ENCODE results near the gene CCDC78.
A peak's percentile ranks its signal among the peaks of the same experiment; 100 is the strongest.

Gene CCDC78

GRCh38 chr16:726438-727290 is at the start of gene CCDC78, which contains the start of gene HAGHL:
Gene CCDC78, minus strand, starts transcription at chr16:726443. Its CDS starts 76 bp downstream, at chr16:726367.
Gene HAGHL, plus strand, starts transcription at chr16:727106. Its CDS starts 404 bp downstream, at chr16:727510.
- peak; percentile 55 for DNase-seq

- no peak for DNase-seq
These were observed 49.1 kb upstream of the CCDC78 start for GRCh38 chr16:775236-775796.

DNA sequence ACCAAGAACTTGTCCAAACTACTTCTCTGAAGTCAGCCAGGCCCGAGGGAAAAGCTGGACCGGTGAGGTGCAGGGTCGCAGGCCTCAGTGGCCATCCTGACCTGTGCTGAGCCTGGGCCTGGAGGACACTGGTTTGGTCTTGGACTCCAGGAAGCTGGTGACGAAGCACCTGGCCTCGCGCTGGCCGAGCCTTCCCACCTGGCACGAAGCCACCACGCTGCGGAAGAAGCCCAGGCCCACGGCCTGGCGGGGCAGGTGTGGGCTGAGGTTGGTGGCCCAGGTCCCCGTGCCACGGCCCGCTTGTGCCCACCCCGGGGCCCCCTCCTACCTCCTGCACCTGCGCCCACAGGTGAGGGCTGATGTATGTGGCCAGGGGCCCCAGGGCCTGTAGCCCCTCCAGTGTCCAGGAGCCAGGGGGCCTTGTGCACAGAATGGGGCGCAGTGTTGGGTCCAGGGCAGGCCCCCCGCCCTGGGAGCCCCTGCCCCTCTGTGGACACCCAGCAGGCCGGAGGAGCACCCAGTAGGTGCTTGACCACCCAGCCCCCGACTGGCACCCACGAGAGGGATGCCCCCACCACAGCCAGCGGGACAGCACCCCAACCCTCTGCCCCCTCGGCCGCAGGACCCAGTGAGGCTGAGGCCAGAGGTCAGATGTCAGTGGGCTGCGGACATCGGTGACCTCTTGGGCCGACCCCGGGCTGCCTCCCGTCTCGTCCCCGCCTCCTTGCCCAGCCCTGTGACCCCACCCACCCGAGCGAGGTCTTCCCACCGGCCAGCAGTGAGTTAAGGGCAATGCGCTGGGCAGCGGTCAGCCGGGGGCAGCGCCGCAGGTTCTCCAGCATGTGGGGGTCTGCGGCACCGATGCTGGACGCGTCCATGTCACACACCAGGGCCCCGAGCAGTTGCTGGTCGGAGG is 48.1 kb upstream of the CCDC78 start:
- no peak for DNase-seq

GRCh38 chr16:772959-773358 is 46.7 kb upstream of the CCDC78 start:
- no peak for DNase-seq

- no peak for DNase-seq
These were observed 44.2 kb upstream of the CCDC78 start for GRCh38 chr16:770411-770810.

DNA sequence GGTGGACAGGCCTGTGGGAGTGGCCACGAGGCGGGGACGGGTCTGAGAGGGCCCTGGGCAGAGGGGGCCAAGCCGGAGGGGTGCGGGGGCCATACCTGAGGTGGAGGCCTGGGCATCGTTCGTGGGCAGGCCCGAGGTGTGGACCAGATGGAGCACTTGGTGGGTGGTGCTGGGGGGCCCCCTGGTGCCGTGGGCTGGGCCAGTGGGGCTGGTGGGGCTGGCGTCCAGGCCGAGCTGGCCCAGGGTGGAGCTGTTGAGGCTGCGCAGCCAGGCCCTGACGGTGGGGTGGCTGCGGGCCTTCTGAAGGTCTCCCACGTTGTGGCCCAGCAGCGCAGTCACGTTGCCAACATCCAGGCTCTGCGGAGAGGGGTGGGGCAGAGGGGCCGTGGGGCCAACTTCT is 43.7 kb upstream of the CCDC78 start:
- DNase-seq, result no peak

DNA sequence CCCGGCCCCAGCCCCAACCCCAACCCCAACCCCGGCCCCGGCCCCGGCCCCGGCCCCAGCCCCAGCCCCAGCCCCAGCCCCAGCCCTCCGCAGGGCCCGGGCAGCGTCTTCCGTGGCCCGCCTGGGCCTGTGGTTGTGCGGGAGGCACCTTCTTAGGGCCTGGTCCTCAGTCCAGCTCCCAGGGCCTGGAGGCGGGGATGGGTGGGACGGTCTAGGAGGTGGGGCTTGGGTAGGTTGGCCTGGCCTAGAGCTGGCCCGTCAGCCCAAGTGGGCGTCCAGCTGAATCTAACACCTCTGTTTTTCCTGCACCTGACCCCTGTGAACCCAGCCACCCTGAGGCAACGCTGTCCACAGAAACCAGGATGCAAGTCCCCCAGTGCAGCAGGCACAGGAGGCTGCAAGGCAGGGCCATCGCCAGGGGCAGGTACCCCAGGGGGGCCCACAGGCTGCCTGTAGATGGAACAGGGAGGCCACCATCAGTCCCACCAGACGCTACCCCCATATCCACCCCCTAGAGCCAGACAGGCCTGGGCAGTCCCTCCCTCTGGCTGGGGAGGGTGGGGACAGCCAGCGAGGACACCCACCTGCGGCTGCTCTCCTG is 43.0 kb upstream of the CCDC78 start:
- no peak for DNase-seq

DNA sequence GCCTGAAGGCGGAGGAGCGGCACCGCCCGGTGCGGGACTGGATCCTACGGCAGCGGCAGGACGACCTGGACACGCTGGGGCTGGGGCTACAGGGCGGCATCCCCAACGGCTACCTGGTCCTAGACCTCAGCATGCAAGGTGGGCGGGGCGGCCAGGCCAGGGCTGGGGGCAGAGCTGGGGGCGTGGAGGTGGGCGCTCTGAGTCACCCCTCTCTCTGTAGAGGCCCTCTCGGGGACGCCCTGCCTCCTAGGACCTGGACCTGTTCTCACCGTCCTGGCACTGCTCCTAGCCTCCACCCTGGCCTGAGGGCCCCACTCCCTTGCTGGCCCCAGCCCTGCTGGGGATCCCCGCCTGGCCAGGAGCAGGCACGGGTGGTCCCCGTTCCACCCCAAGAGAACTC is 42.2 kb upstream of the CCDC78 start:
- DNase-seq, result no peak

DNA sequence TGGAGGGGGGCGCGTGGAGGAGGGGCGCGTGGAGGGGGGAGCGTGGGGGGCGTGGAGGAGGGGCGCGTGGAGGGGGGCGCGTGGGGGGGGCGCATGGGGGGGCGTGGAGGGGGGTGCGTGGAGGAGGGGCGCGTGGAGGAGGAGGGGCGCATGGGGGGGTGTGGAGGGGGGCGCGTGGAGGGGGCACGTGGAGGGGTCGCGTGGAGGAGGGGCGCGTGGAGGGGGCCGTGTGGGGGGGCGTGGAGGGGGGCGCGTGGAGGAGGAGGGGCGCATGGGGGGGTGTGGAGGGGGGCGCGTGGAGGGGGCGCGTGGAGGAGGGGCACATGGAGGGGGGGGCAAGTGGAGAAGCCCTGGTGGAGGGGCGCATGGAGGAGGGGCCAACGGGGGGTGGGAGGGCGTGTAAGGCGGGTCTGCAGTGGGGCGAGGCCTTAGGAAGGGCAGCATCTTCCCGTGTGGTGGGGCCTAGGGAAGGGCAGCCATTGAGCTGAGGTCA is 41.5 kb upstream of the CCDC78 start:
- DNase-seq, result no peak

DNA sequence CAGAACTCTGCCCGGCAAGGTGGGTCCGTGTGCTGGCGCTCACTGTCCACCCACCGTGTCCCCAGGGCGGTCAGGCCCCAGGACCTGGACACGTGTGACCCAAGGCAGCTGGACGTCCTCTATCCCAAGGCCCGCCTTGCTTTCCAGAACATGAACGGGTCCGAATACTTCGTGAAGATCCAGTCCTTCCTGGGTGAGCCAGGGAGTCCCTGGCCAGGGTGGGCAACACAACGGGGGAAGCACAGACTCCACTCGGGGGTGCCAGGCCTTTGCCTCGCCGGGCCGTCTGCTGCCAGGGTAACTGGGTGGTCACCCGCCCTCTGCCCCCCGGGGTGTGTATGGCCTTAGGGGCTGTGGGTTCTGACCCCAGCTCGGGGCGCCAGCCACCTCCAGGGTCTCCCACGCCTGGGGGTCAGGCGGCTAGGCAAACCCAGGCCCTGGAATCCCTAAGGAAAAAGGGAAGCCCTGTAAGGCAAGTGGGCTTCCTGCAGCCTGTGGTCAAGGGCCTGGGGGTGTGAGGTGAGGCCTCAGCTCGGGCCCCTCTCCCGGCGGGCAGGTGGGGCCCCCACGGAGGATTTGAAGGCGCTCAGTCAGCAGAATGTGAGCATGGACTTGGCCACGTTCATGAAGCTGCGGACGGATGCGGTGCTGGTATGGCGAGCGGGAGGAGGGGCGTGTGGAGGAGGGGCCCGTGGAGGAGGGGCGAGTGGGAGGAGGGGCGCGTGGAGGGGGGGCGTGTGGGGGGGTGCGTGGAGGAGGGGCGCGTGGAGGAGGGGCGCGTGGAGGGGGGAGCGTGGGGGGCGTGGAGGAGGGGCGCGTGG is 40.8 kb upstream of the CCDC78 start:
- DNase-seq, result no peak

- DNase-seq, result no peak
These were observed 40.0 kb upstream of the CCDC78 start for GRCh38 chr16:766008-766819.

- DNase-seq, result no peak
These were observed 39.2 kb upstream of the CCDC78 start for GRCh38 chr16:765488-765865.

- no peak for DNase-seq
These were observed 38.7 kb upstream of the CCDC78 start for GRCh38 chr16:764848-765487.

DNA sequence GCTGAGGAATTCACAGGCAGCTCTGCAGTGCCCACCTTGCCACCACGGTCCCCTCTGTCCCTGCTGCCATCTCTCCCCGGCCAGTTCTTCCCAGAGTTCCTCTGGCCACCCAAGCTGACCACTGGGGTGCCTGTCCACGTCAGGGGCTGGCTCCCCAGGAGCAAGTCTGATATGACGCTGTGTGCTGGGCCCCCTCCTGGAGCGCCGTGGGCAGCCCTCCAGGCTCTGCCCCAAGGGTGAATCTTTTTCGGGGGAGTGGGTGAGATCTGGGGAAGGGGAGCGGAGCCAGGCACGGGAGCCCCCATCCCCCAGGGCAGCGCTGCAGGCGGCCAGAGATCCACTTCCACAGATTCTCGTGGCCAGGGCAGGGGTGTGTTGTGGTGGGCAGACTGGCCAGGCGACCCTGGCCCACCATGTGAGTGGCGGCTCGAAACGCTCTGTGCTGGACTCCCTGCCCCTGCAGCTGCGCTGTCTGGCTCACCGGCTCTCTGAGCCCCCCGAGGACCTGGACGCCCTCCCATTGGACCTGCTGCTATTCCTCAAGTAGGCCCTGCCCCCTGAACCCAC is 38.0 kb upstream of the CCDC78 start:
- no peak for DNase-seq

DNA sequence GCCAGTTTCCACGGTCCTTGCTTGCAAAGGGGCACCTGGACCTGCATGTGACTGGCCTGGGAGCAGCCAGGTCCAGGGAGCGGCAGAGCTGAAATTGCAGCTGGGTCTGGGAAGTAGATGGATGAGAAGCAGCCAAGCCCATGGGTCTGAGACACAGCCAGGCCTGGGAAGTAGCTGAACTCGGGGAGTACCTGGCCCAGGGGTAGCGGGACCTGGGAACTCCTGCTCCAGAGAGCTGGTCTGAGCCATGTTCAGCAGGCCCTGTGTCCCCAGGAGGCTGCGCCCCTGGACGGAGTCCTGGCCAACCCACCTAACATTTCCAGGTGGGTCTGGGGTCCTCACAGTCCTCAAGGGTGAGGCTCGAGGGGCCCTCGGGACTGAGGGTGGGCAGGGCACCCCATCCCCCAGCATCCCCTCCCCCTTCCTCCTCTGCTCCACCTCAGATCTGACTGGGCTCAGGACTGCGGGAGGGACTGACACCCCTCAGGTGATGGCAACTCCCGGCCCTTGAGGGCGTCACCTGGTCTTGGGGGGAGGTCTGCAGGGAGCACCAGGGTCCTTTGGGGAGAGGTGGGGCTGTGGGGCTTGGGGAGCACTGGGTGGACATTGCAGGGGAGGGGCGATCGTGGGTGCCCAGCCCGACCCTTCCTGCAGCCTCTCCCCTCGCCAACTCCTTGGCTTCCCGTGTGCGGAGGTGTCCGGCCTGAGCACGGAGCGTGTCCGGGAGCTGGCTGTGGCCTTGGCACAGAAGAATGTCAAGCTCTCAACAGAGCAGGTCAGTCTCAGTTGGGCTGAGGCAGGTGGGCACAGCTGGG is 37.3 kb upstream of the CCDC78 start:
- DNase-seq, result no peak

DNA sequence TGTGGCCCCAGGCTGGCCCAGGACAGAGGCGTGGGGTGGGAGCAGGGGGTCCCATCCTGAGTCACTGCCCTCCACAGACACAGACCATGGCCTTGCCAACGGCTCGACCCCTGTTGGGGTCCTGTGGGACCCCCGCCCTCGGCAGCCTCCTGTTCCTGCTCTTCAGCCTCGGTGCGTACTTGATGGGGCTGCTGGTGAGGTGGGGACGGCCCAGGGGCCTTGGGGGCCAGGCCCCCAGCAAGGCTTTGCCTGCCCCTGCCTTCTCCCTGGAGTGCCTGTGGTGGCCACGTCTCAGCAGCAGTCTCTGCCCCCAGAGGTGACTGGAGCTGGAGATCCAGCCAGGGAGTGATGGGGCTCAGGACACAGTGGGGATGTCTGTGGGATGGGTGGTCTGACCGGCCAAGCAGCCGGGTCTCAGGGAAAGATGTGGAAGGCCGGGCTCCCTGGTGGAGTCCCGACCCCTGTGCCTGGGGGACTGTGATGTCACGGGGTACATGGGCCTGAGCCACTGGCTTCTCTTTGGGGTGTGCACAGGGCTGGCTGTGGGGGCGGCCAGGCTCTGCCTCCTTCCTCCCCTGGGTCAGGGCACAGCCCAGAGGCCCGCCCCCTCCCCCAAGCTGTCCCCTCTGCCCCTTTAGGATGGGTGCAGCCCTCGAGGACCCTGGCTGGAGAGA is 36.5 kb upstream of the CCDC78 start:
- DNase-seq, result no peak

DNA sequence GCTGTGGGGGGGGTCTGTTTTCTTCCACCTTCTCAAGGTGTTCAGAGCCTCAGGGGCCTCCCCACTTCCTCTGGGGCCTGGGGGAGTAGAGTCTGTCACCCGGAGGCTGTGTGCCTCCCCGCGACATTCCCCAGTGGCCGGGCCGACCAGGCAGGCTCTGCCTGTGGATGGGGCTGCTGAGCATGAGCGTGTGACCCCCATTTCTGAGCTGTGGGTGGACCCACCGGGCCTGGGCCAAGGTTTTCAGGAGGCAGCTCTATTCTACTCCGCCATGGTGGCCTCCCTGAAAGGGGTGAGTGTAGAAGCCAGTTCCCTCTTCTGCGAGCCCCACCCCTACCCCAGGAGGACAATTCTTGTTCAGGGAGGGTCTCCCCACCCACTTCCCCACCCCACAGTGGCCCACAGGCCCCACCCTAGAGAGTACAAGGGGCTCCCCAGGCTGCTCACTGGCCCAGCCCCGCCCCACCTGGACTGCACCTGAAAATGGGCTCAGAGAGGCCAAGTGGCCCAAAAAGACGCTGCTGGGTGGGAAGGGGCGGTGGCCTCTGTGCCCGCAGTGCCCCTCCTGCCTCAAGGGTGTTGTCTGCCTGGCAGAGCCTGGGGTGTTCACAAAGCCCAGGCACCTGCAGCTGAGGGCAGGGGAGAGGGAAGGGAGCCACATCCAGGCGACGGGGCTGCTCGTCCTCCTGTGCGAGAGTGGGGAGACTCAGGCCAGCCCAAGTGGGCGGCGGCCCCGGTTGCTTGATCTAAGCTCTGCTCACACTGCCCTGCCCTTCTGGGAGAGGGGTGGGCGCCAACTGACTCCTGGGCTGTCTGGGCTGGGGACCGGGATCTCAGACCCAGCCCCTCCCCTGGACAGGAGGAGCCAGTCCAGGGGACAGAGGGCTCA is 35.6 kb upstream of the CCDC78 start:
- no peak for DNase-seq

Data from T1000 (cell line).